DOHH2 (cell line): ENCODE results near the gene PCDH9.

ENCODE experiments used
- H3F3A ChIP-seq: fragments of 200-600 bp; sonication (generic), shearing (Covaris generic); 2 replicates; pipeline ENCODE4 v1.6.0; 2016; ENCODE audit warnings: antibody characterized with exemption, mild to moderate bottlenecking; ENCODE audit not compliant: control insufficient read depth, insufficient read depth
- H3K27ac ChIP-seq: fragments of 200-600 bp; sonication (generic); 2 replicates; pipeline ENCODE4 v1.5.1; 2014; ENCODE audit warnings: low read depth, mild to moderate bottlenecking, low read length, moderate library complexity
- H3K27me3 ChIP-seq: fragments of 200-600 bp; sonication (generic); 2 replicates; pipeline ENCODE4 v1.6.1; 2014; ENCODE audit warnings: mild to moderate bottlenecking, low read length, mixed read lengths; ENCODE audit not compliant: control insufficient read depth
- H3K36me3 ChIP-seq: fragments of 200-600 bp; sonication (generic); 2 replicates; pipeline ENCODE4 v1.6.1; 2014; ENCODE audit warnings: mild to moderate bottlenecking, low read length, moderate library complexity, mixed read lengths; ENCODE audit not compliant: control insufficient read depth
- H3K4me1 ChIP-seq: fragments of 200-600 bp; sonication (generic); 2 replicates; pipeline ENCODE4 v1.6.1; 2014; ENCODE audit warnings: mild to moderate bottlenecking, low read length, mixed read lengths; ENCODE audit not compliant: control insufficient read depth
- H3K4me2 ChIP-seq: fragments of 200-600 bp; sonication (generic); 2 replicates; pipeline ENCODE4 v1.6.0; 2014; ENCODE audit warnings: mild to moderate bottlenecking, low read length, moderate library complexity
- H3K4me3 ChIP-seq: fragments of 200-600 bp; sonication (generic); 2 replicates; pipeline ENCODE4 v1.5.1; 2014; ENCODE audit warnings: mild to moderate bottlenecking, low read length, mixed read lengths
- H3K79me2 ChIP-seq: fragments of 200-600 bp; sonication (generic); 2 replicates; pipeline ENCODE4 v1.6.1; 2014; ENCODE audit warnings: mild to moderate bottlenecking, low read length, mixed read lengths; ENCODE audit not compliant: control insufficient read depth
- H3K9me2 ChIP-seq: fragments of 200-600 bp; sonication (generic); replicated peaks from 2 replicates; pipeline ENCODE4 v1.6.1; 2014; ENCODE audit warnings: mild to moderate bottlenecking, low read length, mixed read lengths; ENCODE audit not compliant: control insufficient read depth
- H3K9me3 ChIP-seq: fragments of 200-600 bp; sonication (generic); 2 replicates; pipeline ENCODE4 v1.6.1; 2014; ENCODE audit warnings: antibody characterized with exemption, low read length, mixed read lengths; ENCODE audit not compliant: control insufficient read depth, insufficient read depth
- H4K20me1 ChIP-seq: fragments of 200-600 bp; sonication (generic); 2 replicates; pipeline ENCODE4 v1.6.0; 2014; ENCODE audit warnings: low read depth, mild to moderate bottlenecking, antibody characterized with exemption, low read length, moderate library complexity; ENCODE audit not compliant: control insufficient read depth, insufficient read depth
- EZH2phosphoT487 ChIP-seq: fragments of 200-600 bp; sonication (generic); IDR thresholded peaks from 2 replicates; pipeline ENCODE4 v1.6.1; 2017; ENCODE audit warnings: borderline replicate concordance, mild to moderate bottlenecking, antibody characterized with exemption, low read length, moderate library complexity, mixed read lengths
- TF ChIP-seq, protein P1 (sequence below): fragments of 200-600 bp; sonication (generic); IDR thresholded peaks from one replicate; pipeline ENCODE4 v1.5.1; 2014; ENCODE audit warnings: antibody characterized with exemption, mild to moderate bottlenecking, low read depth, low read length; ENCODE audit not compliant: poor library complexity, severe bottlenecking

PCDH9 gene

DNA sequence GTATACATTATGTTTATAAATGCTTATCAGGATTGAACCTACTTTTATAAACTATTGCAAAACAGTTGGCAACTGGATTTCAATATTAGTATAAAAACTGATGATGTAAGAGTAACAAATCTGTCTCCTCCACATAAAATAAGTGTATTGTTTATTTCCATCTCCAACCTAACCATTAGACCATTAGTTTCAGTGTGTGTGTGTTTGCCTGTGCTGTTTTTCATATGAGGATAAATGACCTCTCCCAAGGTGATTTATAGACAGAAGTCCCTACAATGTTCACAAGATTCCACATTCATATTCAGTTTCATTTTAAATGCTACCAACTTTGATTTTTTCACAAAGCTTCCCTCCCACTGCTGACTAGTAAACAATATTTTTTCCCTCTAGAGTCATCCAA lies 871.6 kb downstream of the PCDH9 start:
- Histone ChIP-seq H4K20me1 (no peaks in the 10 kb centered on the region), H3K36me3 (no peaks in the 10 kb centered on the region), H3K4me1 (no peaks in the 10 kb centered on the region; the same call in 1 of the 2 replicates), H3K27me3 (no peaks in the 10 kb centered on the region), H3K27ac (no peak overlapping the region), H3K4me2 (no peak overlapping the region), H3K9me2 (no peaks in the 10 kb centered on the region), H3F3A (no peaks in the 10 kb centered on the region), H3K4me3 (no peak overlapping the region), H3K9me3 (no peaks in the 10 kb centered on the region), H3K79me2 (no peaks in the 10 kb centered on the region)
- TF ChIP-seq, protein P1, sequence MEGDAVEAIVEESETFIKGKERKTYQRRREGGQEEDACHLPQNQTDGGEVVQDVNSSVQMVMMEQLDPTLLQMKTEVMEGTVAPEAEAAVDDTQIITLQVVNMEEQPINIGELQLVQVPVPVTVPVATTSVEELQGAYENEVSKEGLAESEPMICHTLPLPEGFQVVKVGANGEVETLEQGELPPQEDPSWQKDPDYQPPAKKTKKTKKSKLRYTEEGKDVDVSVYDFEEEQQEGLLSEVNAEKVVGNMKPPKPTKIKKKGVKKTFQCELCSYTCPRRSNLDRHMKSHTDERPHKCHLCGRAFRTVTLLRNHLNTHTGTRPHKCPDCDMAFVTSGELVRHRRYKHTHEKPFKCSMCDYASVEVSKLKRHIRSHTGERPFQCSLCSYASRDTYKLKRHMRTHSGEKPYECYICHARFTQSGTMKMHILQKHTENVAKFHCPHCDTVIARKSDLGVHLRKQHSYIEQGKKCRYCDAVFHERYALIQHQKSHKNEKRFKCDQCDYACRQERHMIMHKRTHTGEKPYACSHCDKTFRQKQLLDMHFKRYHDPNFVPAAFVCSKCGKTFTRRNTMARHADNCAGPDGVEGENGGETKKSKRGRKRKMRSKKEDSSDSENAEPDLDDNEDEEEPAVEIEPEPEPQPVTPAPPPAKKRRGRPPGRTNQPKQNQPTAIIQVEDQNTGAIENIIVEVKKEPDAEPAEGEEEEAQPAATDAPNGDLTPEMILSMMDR, result no peak
- no peak for TF ChIP-seq EZH2phosphoT487

DNA sequence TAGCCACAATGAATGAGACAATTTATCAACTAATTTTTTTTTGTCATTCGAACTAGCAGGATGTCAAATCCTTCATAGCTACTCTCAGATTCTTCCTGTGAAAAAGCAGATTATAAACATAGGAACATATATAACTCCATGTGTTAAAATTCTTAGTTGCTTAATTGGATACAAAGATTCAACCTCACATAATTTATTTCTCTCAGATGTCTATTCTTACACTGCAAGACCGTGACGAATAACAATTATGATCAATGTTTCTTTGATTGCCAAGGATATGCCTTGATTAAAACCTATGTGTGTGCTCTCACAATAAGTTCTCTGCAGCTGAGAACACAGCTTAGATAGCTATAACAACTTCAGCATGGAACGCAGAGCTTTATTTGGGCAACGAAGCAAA lies 872.7 kb downstream of the PCDH9 start:
- no peaks in the 10 kb centered on the region for H3K79me2 ChIP-seq
- TF ChIP-seq EZH2phosphoT487, result no peak
- TF ChIP-seq, protein P1, result no peak
- H3K27me3 ChIP-seq, result no peaks in the 10 kb centered on the region
- H3K4me3 ChIP-seq, result no peak overlapping the region
- H4K20me1 ChIP-seq, result no peaks in the 10 kb centered on the region
- no peak overlapping the region for H3K27ac ChIP-seq
- H3K4me1 ChIP-seq, result peaks cover 7% of the 10 kb centered on the region
- no peaks in the 10 kb centered on the region for H3F3A ChIP-seq
- H3K9me2 ChIP-seq, result no peaks in the 10 kb centered on the region
- no peak overlapping the region for H3K4me2 ChIP-seq
- H3K9me3 ChIP-seq, result no peaks in the 10 kb centered on the region
- no peaks in the 10 kb centered on the region for H3K36me3 ChIP-seq

DNA sequence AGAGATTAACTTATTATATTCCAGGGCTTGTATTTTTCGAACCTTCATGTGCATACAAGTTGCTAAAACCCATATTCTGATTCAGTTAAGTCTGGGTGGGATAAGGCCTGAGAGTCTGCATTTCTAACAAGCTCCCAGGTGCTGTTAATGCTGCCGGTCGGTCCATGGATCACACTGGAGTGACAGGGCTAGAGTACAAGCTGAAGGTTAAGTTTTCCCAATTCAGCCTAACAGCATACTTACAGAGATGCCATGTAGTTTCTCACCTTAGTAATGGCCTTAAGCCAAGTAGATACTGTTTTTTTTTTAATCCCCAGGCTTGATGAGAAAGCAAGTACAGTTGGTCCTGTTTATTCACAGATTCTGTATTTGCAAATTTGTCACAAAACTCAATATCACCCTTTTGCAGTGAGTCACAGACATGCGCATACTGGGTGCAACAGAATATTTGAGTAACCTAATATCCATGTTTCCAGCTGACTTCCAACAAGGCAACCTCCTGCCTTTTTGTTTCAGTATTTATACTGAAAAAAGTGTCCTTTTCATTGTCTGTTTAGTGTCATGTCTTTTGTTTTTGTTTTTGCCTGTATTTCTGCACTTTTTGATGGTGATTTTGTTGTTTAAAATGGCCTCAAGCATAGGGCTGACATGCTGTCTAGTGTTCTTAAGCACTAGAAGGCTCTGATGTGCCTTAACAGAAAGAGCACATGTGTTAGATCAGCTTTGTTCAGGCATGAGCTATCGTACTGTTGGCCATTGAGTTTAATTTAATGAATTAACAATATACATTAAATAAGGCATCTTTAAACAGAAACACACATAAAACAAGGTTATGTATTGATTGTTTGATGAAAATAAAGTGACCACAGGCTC lies 875.0 kb downstream of the PCDH9 start:
- Histone ChIP-seq H3K27ac (no peak overlapping the region), H3K79me2 (no peaks in the 10 kb centered on the region), H4K20me1 (no peaks in the 10 kb centered on the region), H3F3A (no peaks in the 10 kb centered on the region), H3K36me3 (no peaks in the 10 kb centered on the region), H3K4me1 (peaks cover 10% of the 10 kb centered on the region), H3K4me2 (no peak overlapping the region), H3K9me2 (no peaks in the 10 kb centered on the region), H3K27me3 (no peaks in the 10 kb centered on the region), H3K4me3 (no peak overlapping the region), H3K9me3 (no peaks in the 10 kb centered on the region)
- no peak for TF ChIP-seq EZH2phosphoT487
- TF ChIP-seq, protein P1, result no peak
